Effector memory CD4-positive, alpha-beta T cell (primary cell): ENCODE measurements around the gene AATK.

ENCODE experiments used
- DNase-seq, 3 donors: peaks; one replicate each; pipeline ENCODE4 v3.0.0-alpha.2; 2020
- H3K27ac ChIP-seq: 2 replicates; pipeline ENCODE4 v1.7.0; 2013; ENCODE audit warnings: mild to moderate bottlenecking, low read length, moderate library complexity; ENCODE audit not compliant: insufficient read depth, poor library complexity, severe bottlenecking
- H3K27me3 ChIP-seq: replicated peaks from 2 replicates; pipeline ENCODE4 v1.7.0; 2013; ENCODE audit warnings: mild to moderate bottlenecking, low read length; ENCODE audit not compliant: insufficient read depth, control insufficient read depth, poor library complexity, severe bottlenecking
- H3K36me3 ChIP-seq: 2 replicates; pipeline ENCODE4 v1.7.0; 2013; ENCODE audit warnings: mild to moderate bottlenecking, low read length, moderate library complexity; ENCODE audit not compliant: control insufficient read depth, insufficient read depth
- H3K4me1 ChIP-seq: 2 replicates; pipeline ENCODE4 v1.7.0; 2013; ENCODE audit warnings: low read length, mild to moderate bottlenecking; ENCODE audit not compliant: control insufficient read depth, insufficient read depth, poor library complexity, severe bottlenecking
- H3K4me3 ChIP-seq: 2 replicates; pipeline ENCODE4 v1.7.0; 2013; ENCODE audit warnings: low read length, low read depth, mild to moderate bottlenecking; ENCODE audit not compliant: insufficient read depth, poor library complexity, severe bottlenecking
- H3K9me3 ChIP-seq: 2 replicates; pipeline ENCODE4 v1.7.0; 2013; ENCODE audit warnings: mild to moderate bottlenecking, low read length, moderate library complexity; ENCODE audit not compliant: control insufficient read depth

Gene AATK

GRCh38 chr17:81136366-81136765 lies 29.7 kb downstream of the AATK start:
- no peak overlapping the region for H3K27ac ChIP-seq
- no peaks in the 10 kb centered on the region for H3K27me3 ChIP-seq
- no peaks in the 10 kb centered on the region for H3K9me3 ChIP-seq
- no peaks in the 10 kb centered on the region for H3K36me3 ChIP-seq
- no peak overlapping the region for H3K4me3 ChIP-seq
- no peaks in the 10 kb centered on the region for H3K4me1 ChIP-seq
- no peak for DNase-seq

- H3K36me3 ChIP-seq = no peaks in the 10 kb centered on the region
- H3K4me1 ChIP-seq = no peaks in the 10 kb centered on the region
- no peaks in the 10 kb centered on the region for H3K9me3 ChIP-seq
- no peak for DNase-seq
- H3K27me3 ChIP-seq = no peaks in the 10 kb centered on the region
- H3K4me3 ChIP-seq = no peak overlapping the region
- no peak overlapping the region for H3K27ac ChIP-seq
Observed at GRCh38 chr17:81135505-81136278, 30.3 kb downstream of the AATK start.

GRCh38 chr17:81134064-81134781 lies 31.8 kb downstream of the AATK start:
- Histone ChIP-seq H3K36me3 (no peaks in the 10 kb centered on the region), H3K4me3 (no peak overlapping the region), H3K27me3 (no peaks in the 10 kb centered on the region), H3K27ac (no peak overlapping the region), H3K9me3 (no peaks in the 10 kb centered on the region), H3K4me1 (no peaks in the 10 kb centered on the region)
- no peak for DNase-seq

- Histone ChIP-seq H3K27ac (no peak overlapping the region), H3K36me3 (no peaks in the 10 kb centered on the region), H3K4me3 (no peak overlapping the region), H3K4me1 (no peaks in the 10 kb centered on the region), H3K9me3 (no peaks in the 10 kb centered on the region), H3K27me3 (no peaks in the 10 kb centered on the region)
- DNase-seq = no peak
Observed at GRCh38 chr17:81132770-81133723, 33.0 kb downstream of the AATK start.

- Histone ChIP-seq H3K9me3 (no peaks in the 10 kb centered on the region), H3K27ac (no peak overlapping the region), H3K27me3 (no peaks in the 10 kb centered on the region), H3K4me1 (no peaks in the 10 kb centered on the region), H3K4me3 (no peak overlapping the region), H3K36me3 (no peaks in the 10 kb centered on the region)
- DNase-seq = no peak
Observed at GRCh38 chr17:81132197-81132540, 33.9 kb downstream of the AATK start.

- Histone ChIP-seq H3K4me3 (no peak overlapping the region), H3K9me3 (no peaks in the 10 kb centered on the region), H3K27me3 (no peaks in the 10 kb centered on the region), H3K4me1 (no peaks in the 10 kb centered on the region), H3K36me3 (no peaks in the 10 kb centered on the region), H3K27ac (no peak overlapping the region)
- no peak for DNase-seq
Observed at GRCh38 chr17:81131486-81132196, 34.4 kb downstream of the AATK start.

GRCh38 chr17:81130385-81131361 lies 35.3 kb downstream of the AATK start:
- no peaks in the 10 kb centered on the region for H3K4me1 ChIP-seq
- DNase-seq = no peak
- H3K9me3 ChIP-seq = no peaks in the 10 kb centered on the region
- H3K4me3 ChIP-seq = no peak overlapping the region
- no peak overlapping the region for H3K27ac ChIP-seq
- no peaks in the 10 kb centered on the region for H3K27me3 ChIP-seq
- no peaks in the 10 kb centered on the region for H3K36me3 ChIP-seq

GRCh38 chr17:81129711-81130367 lies 36.2 kb downstream of the AATK start:
- no peak for DNase-seq
- Histone ChIP-seq H3K4me3 (no peak overlapping the region), H3K36me3 (no peaks in the 10 kb centered on the region), H3K9me3 (no peaks in the 10 kb centered on the region), H3K27ac (no peak overlapping the region), H3K27me3 (no peaks in the 10 kb centered on the region), H3K4me1 (no peaks in the 10 kb centered on the region)
